ENCODE results near the gene CNTN2. TPM values are rescaled to one million over a fixed set of nuclear protein-coding genes. Genes with fewer than 3 reads are reported as not detected.

The CNTN2 gene
- total and polyA plus RNA-seq, 2 donors (not counting 1 experiment from before 2014, with no cell fraction given): not detected

GRCh38 chr1:205008896-205009295, 34.1 kb upstream of the CNTN2 start:
- Histone ChIP-seq H4K20me1 (ENCODE audit: control insufficient read depth, extremely low read depth, insufficient read depth, low read length) (no peaks in the 10 kb centered on the region), H2AFZ (ENCODE audit: low read length) (no peak overlapping the region), H3K4me1 (ENCODE audit: control insufficient read depth, extremely low read depth, insufficient read depth, low read length) (no peaks in the 10 kb centered on the region), H3K27ac (ENCODE audit: insufficient read depth, low read length) (no peak overlapping the region), H3K9me3 (ENCODE audit: control insufficient read depth, insufficient read depth, low read depth, low read length) (no peaks in the 10 kb centered on the region), H3K36me3 (ENCODE audit: control insufficient read depth, insufficient read depth, low read length) (no peaks in the 10 kb centered on the region), H3K79me2 (ENCODE audit: control insufficient read depth, insufficient read depth, low read length) (no peaks in the 10 kb centered on the region), H3K4me3 (replicated peaks in 1 of 4; ENCODE audit: control extremely low read depth in 1 of 4, insufficient read depth in 1 of 4, low read depth in 3 of 4, low read length in 4 of 4) (no peak overlapping the region), H3K27me3 (ENCODE audit: control insufficient read depth, insufficient read depth, low read length) (no peaks in the 10 kb centered on the region), H3K4me2 (ENCODE audit: extremely low read depth, insufficient read depth, low read length) (no peak overlapping the region), H3K9ac (ENCODE audit: insufficient read depth, low read length) (no peak overlapping the region)
- DNase-seq (ENCODE audit: low read depth in 2 of 2): no peak
- TF ChIP-seq EZH2 (IDR thresholded peaks at IDR 0.05; ENCODE audit: low read length, missing control alignments) (no peak), CTCF (conservative IDR thresholded peaks at IDR 0.05 in 1 of 2, IDR thresholded peaks at IDR 0.05 in 1 of 2; ENCODE audit: low read depth in 1 of 2, low read length in 2 of 2) (no peak)

- no peaks in the 10 kb centered on the region for H3K27me3 ChIP-seq (ENCODE audit: control insufficient read depth, insufficient read depth, low read length)
- DNase-seq (ENCODE audit: low read depth in 2 of 2): no peak
- no peak overlapping the region for H3K27ac ChIP-seq (ENCODE audit: insufficient read depth, low read length)
- no peak overlapping the region for H3K4me3 ChIP-seq (replicated peaks in 1 of 4; ENCODE audit: control extremely low read depth in 1 of 4, insufficient read depth in 1 of 4, low read depth in 3 of 4, low read length in 4 of 4)
- H3K4me2 ChIP-seq (ENCODE audit: extremely low read depth, insufficient read depth, low read length): no peak overlapping the region
- H4K20me1 ChIP-seq (ENCODE audit: control insufficient read depth, extremely low read depth, insufficient read depth, low read length): no peaks in the 10 kb centered on the region
- no peaks in the 10 kb centered on the region for H3K79me2 ChIP-seq (ENCODE audit: control insufficient read depth, insufficient read depth, low read length)
- no peaks in the 10 kb centered on the region for H3K36me3 ChIP-seq (ENCODE audit: control insufficient read depth, insufficient read depth, low read length)
- no peaks in the 10 kb centered on the region for H3K4me1 ChIP-seq (ENCODE audit: control insufficient read depth, extremely low read depth, insufficient read depth, low read length)
- H2AFZ ChIP-seq (ENCODE audit: low read length): no peak overlapping the region
- no peak overlapping the region for H3K9ac ChIP-seq (ENCODE audit: insufficient read depth, low read length)
- TF ChIP-seq CTCF (conservative IDR thresholded peaks at IDR 0.05 in 1 of 2, IDR thresholded peaks at IDR 0.05 in 1 of 2; ENCODE audit: low read depth in 1 of 2, low read length in 2 of 2) (no peak), EZH2 (IDR thresholded peaks at IDR 0.05; ENCODE audit: low read length, missing control alignments) (no peak)
- no peaks in the 10 kb centered on the region for H3K9me3 ChIP-seq (ENCODE audit: control insufficient read depth, insufficient read depth, low read depth, low read length)
These were observed 33.3 kb upstream of the CNTN2 start for GRCh38 chr1:205009670-205010069.

GRCh38 chr1:205012391-205013140, 30.4 kb upstream of the CNTN2 start:
- no peaks in the 10 kb centered on the region for H3K36me3 ChIP-seq (ENCODE audit: control insufficient read depth, insufficient read depth, low read length)
- no peak overlapping the region for H2AFZ ChIP-seq (ENCODE audit: low read length)
- no peak overlapping the region for H3K27ac ChIP-seq (ENCODE audit: insufficient read depth, low read length)
- no peak overlapping the region for H3K4me2 ChIP-seq (ENCODE audit: extremely low read depth, insufficient read depth, low read length)
- H4K20me1 ChIP-seq (ENCODE audit: control insufficient read depth, extremely low read depth, insufficient read depth, low read length): no peaks in the 10 kb centered on the region
- no peak for TF ChIP-seq EZH2 (IDR thresholded peaks at IDR 0.05; ENCODE audit: low read length, missing control alignments)
- TF ChIP-seq CTCF (conservative IDR thresholded peaks at IDR 0.05 in 1 of 2, IDR thresholded peaks at IDR 0.05 in 1 of 2; ENCODE audit: low read depth in 1 of 2, low read length in 2 of 2): no peak
- H3K79me2 ChIP-seq (ENCODE audit: control insufficient read depth, insufficient read depth, low read length): no peaks in the 10 kb centered on the region
- no peak overlapping the region for H3K4me3 ChIP-seq (replicated peaks in 1 of 4; ENCODE audit: control extremely low read depth in 1 of 4, insufficient read depth in 1 of 4, low read depth in 3 of 4, low read length in 4 of 4)
- H3K9ac ChIP-seq (ENCODE audit: insufficient read depth, low read length): no peak overlapping the region
- DNase-seq (ENCODE audit: low read depth in 2 of 2): peak in 1 of 2 donors; percentile 16
- H3K27me3 ChIP-seq (ENCODE audit: control insufficient read depth, insufficient read depth, low read length): no peaks in the 10 kb centered on the region
- no peaks in the 10 kb centered on the region for H3K9me3 ChIP-seq (ENCODE audit: control insufficient read depth, insufficient read depth, low read depth, low read length)
- no peaks in the 10 kb centered on the region for H3K4me1 ChIP-seq (ENCODE audit: control insufficient read depth, extremely low read depth, insufficient read depth, low read length)

Data from fibroblast of lung (primary cell).